ENCODE data around the gene HS2ST1. TPM values are rescaled to one million over a fixed set of nuclear protein-coding genes. Genes with fewer than 3 reads are reported as not detected.
A peak's percentile ranks its signal among the peaks of the same experiment; 100 is the strongest.

HS2ST1 gene
- total RNA-seq, 1 experiment from 2014 or later, result 45.0 TPM

DNA sequence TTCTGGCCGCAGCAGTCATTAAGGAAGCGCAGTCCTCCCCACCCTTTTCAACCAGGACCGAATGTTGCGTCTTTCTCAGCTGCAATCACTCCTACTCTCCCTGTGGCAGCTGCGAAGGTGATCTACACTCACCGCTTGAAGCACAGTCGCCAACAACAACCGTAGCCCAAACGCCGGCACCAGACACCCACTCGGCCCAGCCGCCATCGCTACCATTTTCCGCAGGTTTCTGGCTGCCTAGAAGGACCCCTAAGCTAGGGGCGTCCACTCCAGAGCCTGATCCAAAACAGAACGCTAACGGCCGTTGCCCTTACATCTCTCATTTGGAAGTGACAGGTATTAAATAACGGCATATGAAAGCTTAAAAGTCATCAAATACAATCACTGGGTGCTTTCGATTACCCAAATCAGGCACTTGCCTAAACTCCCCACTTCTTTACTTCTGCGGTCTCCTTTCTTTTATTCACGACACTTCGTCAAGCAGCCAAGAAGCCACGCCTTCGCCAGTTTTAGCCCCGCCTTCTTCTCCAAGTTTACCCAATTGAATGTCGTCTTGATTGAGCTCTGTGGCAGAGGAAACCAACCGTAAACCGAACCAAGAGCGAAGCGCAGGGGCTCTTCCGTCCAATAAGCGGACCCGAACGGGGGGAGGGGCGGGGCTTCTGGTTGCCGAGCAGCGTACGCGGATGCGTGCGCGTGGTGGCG is 387 bp upstream of the HS2ST1 start, which contains the start of gene SELENOF:
TSS of gene SELENOF (minus strand) at position 231 of the 705 bp plus-strand sequence. CDS start at position 216, 15 bp downstream.
- Histone ChIP-seq H3K27ac (peak within 1 kb of the TSS; percentile 96), H3K27me3 (no peaks in the 10 kb centered on the region), H3K36me3 (peaks cover 5% of the 10 kb centered on the region), H3K4me3 (peak within 1 kb of the TSS; percentile 96), H3K4me1 (no peaks in the 10 kb centered on the region; the same call in 1 of the 2 replicates), H3K9me3 (replicated peaks) (no peaks in the 10 kb centered on the region)
- DNase-seq, result peak; percentile 99 to 100

DNA sequence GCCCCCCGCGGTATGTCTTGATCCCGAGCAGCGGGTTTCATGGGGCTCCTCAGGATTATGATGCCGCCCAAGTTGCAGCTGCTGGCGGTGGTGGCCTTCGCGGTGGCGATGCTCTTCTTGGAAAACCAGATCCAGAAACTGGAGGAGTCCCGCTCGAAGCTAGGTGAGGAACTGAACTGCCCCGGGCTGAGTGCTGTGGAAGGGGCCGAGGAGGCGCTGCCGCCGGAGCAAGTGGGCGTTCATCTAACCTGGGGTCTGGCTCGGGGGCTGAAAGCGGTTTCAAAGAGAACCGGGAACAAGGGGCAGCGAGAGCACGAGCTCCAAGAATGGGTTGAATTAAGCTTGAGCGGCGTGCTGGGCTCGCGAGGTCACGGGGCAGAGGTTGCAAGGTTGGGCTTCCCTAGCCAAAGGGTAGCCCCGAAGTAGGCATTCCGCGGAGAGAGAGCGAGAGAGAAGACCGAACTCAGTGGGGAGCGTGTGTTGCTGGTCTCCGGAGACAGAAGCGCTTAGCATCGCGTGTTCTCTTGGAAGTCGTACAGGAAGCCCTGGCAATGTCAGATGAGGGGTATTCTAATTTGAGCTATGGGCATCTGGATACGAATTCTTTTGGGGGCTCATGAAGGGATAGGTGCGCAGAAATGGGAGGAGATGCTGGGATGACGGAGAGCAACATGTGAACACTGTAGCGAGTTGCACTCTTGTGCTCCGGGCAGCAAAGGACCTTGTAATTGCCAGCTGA is 732 bp downstream of the HS2ST1 start:
- Histone ChIP-seq H3K4me1 (no peaks in the 10 kb centered on the region; the same call in 1 of the 2 replicates), H3K27me3 (no peaks in the 10 kb centered on the region), H3K9me3 (replicated peaks) (no peaks in the 10 kb centered on the region), H3K36me3 (no peaks in the 10 kb centered on the region), H3K4me3 (peak overlapping the region; percentile 96), H3K27ac (peak overlapping the region; percentile 89)
- peak; percentile 51 to 72 for DNase-seq

DNA sequence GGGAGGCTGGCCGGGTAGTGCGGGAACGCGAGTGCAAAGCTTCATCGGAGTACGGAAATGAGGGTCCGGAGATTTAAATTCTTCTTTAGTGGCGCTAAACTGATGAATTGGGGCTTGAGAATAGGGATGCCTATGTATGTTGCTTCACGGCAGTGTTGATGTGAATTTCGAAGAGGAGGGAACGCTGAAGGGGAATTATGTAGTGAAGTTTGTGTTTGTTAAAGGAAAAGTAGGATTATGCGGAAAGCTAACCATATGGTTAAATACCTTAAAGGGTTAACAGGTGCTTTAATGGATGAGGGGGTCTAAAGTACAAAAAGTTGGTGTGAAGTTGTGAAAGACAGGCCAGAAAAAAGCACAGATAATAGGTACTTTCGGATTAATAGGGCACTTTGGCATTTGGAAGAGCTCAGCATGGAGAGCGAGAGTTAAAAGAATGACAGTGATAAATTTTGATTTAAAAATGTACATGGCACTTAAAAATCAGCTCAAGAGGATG is 1.4 kb downstream of the HS2ST1 start:
- Histone ChIP-seq H3K4me3 (peak overlapping the region; percentile 96), H3K9me3 (replicated peaks) (no peaks in the 10 kb centered on the region), H3K36me3 (no peaks in the 10 kb centered on the region), H3K27me3 (no peaks in the 10 kb centered on the region), H3K4me1 (no peaks in the 10 kb centered on the region; the same call in 1 of the 2 replicates), H3K27ac (peak overlapping the region; percentile 89)
- DNase-seq, result no peak

DNA sequence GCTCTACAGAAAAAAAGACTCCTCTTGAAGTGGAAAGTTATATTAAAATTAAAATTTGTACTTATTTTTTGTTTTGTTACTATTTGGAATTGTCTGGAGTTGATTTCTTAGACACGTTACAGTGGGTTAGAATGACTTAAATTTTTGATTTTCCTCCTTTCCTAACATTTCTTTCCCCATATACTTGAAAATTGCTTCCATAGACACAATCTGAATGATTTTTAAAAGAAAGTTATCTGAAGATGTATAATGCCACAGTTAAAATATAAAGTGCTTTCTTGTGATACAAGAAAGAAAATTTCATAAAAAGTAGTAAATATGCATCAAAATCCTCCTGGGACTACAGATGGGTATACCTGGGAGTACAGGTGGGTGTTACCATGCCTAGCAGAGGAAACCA is 2.3 kb downstream of the HS2ST1 start:
- H3K9me3 ChIP-seq (replicated peaks), result no peaks in the 10 kb centered on the region
- no peaks in the 10 kb centered on the region; the same call in 1 of the 2 replicates for H3K4me1 ChIP-seq
- peak overlapping the region; percentile 96; the same call in 1 of the 2 replicates for H3K4me3 ChIP-seq
- no peaks in the 10 kb centered on the region for H3K27me3 ChIP-seq
- no peak overlapping the region for H3K27ac ChIP-seq
- no peak for DNase-seq
- no peaks in the 10 kb centered on the region for H3K36me3 ChIP-seq

DNA sequence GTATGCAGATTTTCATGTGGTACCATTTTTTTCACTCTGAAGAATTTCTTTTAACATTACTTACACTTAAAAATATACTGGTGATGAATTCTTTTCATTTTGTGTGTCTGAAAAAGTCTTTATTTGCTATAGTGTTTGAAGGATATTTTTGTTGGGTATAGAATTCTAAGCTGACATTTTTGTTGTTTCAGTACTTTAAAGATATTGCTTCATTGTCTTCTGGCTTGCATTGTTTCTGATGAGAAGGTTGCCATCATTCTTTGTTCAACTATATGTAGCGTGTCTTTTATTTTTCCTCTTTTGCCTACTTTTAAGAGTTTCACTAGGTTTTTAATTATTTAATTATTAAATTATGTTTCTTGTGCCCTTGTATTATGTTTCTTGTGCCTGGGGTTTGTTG is 8.0 kb downstream of the HS2ST1 start:
- H3K4me3 ChIP-seq, result no peak overlapping the region
- H3K9me3 ChIP-seq (replicated peaks), result peaks cover 9% of the 10 kb centered on the region
- no peak for DNase-seq
- H3K27ac ChIP-seq, result no peak overlapping the region
- H3K36me3 ChIP-seq, result no peaks in the 10 kb centered on the region
- H3K27me3 ChIP-seq, result no peaks in the 10 kb centered on the region
- H3K4me1 ChIP-seq, result no peaks in the 10 kb centered on the region

DNA sequence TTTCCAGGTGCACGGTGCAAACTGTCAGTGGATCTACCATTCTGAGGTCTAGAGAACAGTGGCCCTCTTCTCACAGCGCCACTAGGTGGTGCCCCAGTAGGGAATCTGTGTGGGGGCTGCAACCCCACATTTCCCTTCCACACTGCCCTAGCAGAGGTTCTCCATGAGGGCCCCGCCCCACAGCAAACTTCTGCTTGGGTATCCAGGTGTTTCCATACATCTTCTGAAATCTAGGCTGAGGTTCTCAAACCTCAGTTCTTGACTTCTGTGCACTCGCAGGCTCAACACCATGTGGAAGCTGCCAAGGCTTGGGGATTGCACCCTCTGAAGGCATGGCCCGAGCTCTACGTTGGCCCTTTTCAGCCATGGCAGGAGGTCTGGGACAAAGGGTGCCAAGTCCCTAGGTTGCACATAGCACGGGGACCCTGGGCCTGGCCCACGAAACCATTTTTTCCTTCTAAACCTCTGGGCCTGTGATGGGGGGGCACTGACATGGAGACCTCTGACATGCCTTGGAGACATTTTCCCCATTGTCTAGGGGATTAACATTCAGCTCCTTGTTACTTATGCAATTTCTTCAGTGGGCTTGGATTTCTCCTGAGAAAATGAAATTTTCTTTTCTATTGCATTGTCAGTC is 10.0 kb downstream of the HS2ST1 start:
- Histone ChIP-seq H3K9me3 (replicated peaks) (peaks cover 9% of the 10 kb centered on the region), H3K27me3 (no peaks in the 10 kb centered on the region), H3K27ac (no peak overlapping the region), H3K4me3 (no peak overlapping the region), H3K4me1 (no peaks in the 10 kb centered on the region), H3K36me3 (no peaks in the 10 kb centered on the region)
- no peak for DNase-seq

DNA sequence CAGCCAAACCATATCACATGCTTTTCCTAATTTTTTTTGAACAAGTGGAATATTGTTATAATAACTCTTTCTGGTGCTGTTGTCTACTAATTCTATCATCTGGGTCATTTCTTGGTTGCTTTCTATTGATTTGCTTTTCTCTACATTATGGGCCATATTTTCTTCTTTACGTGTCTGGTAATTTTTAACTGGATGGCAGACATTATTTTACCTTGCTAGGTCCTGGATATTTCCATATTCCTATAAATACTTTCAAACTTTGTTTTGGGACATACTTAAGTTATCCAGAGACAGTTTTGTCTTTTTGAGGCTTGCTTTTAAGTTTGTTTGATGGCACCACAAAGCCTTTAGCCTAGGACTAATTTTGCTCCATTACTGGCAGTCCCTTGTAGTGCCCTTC is 11.3 kb downstream of the HS2ST1 start:
- no peaks in the 10 kb centered on the region for H3K27me3 ChIP-seq
- H3K4me1 ChIP-seq, result no peaks in the 10 kb centered on the region
- DNase-seq, result no peak
- no peak overlapping the region for H3K4me3 ChIP-seq
- peaks cover 9% of the 10 kb centered on the region for H3K9me3 ChIP-seq (replicated peaks)
- H3K36me3 ChIP-seq, result no peaks in the 10 kb centered on the region
- no peak overlapping the region for H3K27ac ChIP-seq

DNA sequence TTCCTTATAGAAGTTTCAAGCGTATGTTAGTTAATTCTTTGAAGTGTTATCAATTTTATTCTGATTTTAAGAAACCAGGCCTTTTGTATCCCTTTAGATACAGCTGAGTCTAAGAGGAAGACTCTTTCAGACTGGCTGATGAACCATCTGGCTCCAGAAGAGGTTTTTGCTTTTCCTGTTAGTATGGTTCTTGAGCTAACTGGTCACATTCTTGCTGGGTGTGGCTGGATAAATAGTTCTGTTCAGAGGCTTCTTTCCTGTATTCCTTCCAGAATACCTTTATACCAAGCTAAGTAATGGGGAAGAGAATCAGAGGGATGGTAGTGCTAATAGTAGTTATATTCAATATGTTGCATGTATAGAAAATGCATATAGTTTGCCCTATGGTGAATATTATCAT is 12.4 kb downstream of the HS2ST1 start:
- Histone ChIP-seq H3K4me1 (no peaks in the 10 kb centered on the region), H3K27me3 (no peaks in the 10 kb centered on the region), H3K36me3 (no peaks in the 10 kb centered on the region), H3K4me3 (no peak overlapping the region), H3K9me3 (replicated peaks) (peaks cover 9% of the 10 kb centered on the region), H3K27ac (no peak overlapping the region)
- DNase-seq, result no peak

DNA sequence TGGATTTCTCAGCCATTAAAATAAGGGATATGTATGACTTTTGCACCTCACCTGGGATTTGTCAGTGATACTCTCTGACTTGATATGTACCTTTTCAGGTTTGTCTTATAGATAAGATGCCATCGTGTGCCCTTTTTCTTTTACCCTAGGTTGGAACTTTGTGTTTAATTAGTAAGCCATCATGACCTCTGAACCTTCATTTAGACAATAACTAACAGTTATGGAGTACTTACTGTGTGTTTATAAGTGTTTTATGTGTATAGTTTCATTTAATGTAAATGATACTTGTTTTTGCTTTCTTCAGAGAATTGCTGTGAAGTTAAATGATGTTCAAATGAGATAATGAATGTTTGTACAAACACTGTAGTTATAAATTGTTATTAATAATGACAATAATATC is 14.4 kb downstream of the HS2ST1 start:
- Histone ChIP-seq H3K36me3 (no peaks in the 10 kb centered on the region), H3K27ac (no peak overlapping the region), H3K4me3 (no peak overlapping the region), H3K4me1 (no peaks in the 10 kb centered on the region), H3K27me3 (no peaks in the 10 kb centered on the region), H3K9me3 (replicated peaks) (no peaks in the 10 kb centered on the region; the same call in 1 of the 2 replicates)
- DNase-seq, result no peak

DNA sequence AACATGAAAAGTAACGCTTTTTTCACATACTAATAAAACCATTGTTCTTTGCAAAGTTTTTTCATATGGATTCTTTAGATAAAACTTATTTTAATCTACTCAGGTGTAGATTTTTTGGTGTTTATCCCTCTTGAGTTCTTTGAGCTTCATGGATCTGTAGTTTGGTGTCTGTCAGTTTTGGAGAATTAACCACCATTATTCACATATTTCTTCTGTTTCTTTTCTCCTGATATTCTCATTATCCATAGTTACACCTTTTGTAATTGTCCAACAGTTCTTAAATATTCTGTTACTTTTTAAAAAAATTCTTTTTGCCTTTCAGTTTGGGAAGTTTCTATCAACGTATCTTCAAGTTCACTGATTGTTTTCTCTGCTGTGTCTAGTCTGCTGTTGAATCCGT is 18.6 kb downstream of the HS2ST1 start:
- no peaks in the 10 kb centered on the region for H3K9me3 ChIP-seq (replicated peaks)
- H3K27ac ChIP-seq, result no peak overlapping the region
- H3K4me1 ChIP-seq, result no peaks in the 10 kb centered on the region
- no peaks in the 10 kb centered on the region for H3K27me3 ChIP-seq
- H3K4me3 ChIP-seq, result no peak overlapping the region
- no peaks in the 10 kb centered on the region for H3K36me3 ChIP-seq
- DNase-seq, result no peak

DNA sequence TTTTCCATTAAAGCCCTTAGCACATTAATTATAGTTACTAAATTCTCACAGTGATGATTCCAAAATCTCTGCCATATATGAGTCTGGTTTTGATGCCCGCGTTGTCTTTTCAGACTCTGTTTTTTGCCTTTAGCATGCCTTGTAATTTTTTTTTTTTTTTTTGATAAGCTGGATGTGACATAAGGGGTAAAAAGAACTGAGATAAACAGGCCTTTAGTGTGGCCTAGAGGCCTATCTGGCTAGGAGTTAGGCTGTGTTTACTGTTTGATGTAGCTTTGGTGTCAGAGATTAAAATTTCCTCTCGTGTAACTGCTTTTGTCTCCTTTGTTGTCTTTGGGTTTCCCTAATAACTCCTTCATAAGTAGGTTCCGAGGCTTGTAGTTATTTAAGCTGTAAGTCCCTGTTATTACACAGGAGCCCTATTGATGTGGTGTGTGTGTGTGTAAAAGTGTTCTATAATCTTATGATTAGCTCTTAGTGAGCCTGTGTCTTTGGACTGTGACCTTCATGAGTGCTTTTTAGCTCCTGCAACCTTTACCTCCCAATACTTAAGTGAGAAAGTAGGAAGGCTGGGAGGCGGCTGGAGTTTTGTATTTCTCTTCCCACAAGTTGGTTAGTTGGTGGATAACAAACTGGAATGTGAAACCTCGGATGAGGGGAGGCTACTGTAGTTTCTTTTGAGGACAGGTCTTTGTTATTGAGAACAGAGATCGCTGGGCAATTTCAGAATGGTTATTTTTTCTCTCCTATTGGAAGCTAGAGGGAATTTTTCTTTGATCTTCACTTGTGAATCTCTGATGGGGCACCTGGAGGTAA is 19.3 kb downstream of the HS2ST1 start:
- peak overlapping the region; percentile 23 for H3K4me3 ChIP-seq
- peak; percentile 6 to 33 for DNase-seq
- H3K36me3 ChIP-seq, result no peaks in the 10 kb centered on the region

DNA sequence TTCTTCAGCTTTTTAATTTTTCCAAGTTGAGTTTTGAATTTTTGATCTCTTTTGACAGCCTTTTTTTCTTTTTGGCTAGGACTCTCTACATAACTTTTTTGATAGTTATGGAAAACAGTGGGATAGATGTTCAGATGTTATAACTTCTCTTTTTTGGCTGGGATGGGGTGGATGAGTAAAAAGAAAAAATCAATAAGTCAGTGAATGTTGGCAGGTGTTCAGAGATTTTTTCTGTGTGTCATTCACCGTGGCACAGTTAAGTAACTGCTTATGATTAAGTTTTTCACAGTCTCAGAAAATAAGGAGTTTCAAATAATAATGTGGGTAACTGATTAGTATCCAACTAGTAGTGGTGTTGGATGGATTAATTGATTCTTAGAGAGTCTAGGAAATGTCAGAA is 24.0 kb downstream of the HS2ST1 start:
- Histone ChIP-seq H3K27me3 (no peaks in the 10 kb centered on the region), H3K4me1 (no peaks in the 10 kb centered on the region), H3K36me3 (no peaks in the 10 kb centered on the region), H3K4me3 (no peak overlapping the region), H3K27ac (no peak overlapping the region), H3K9me3 (replicated peaks) (no peaks in the 10 kb centered on the region)
- DNase-seq, result no peak

More for the DNA sequence above, 19.3 kb downstream of the HS2ST1 start:
- no peaks in the 10 kb centered on the region for H3K4me1 ChIP-seq
- H3K27me3 ChIP-seq, result no peaks in the 10 kb centered on the region
- H3K27ac ChIP-seq, result no peak overlapping the region
- no peaks in the 10 kb centered on the region for H3K9me3 ChIP-seq (replicated peaks)

DNA sequence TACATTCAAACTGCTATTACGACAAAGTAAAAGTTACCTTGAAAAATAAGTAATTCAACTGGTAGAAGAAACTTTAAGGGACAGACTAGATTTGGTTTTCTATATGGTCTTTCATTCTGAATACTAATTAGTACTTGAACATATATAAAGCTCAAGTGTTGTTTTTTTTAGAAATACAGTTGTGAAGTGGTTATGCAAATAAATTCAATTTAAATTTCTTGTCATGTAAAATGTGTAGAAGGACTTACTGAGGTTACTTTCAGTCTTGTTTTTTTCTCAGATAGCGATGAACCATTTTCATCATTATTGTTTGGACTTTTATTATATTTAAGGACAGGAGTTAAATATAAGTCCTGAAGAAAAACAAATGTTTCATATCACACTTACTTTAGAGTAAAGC is 24.4 kb downstream of the HS2ST1 start:
- Histone ChIP-seq H3K4me1 (no peaks in the 10 kb centered on the region), H3K27me3 (no peaks in the 10 kb centered on the region), H3K4me3 (no peak overlapping the region), H3K27ac (no peak overlapping the region), H3K36me3 (no peaks in the 10 kb centered on the region), H3K9me3 (replicated peaks) (no peaks in the 10 kb centered on the region)
- DNase-seq, result no peak

DNA sequence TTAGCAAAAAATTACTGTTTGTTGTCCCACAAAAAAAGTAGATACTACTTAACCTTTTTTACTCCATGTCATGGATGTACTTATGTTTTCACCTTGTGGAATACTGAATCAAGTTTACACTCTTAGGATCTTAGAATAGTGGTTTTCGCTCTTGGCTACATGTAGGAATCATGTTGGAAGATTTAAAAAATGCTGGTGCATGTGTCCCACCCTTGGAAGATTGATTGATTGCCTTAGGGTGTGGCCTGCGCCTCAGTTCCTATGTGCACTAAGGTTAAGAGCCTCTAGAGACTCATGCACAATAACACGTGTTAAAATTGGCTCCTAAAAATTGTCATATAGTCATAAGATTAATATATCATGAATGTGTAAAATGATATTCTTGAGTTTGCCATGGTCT is 25.0 kb downstream of the HS2ST1 start:
- Histone ChIP-seq H3K27ac (no peak overlapping the region), H3K4me3 (no peak overlapping the region)

More for the DNA sequence above, 25.0 kb downstream of the HS2ST1 start:
- Histone ChIP-seq H3K27me3 (no peaks in the 10 kb centered on the region), H3K9me3 (replicated peaks) (no peaks in the 10 kb centered on the region), H3K36me3 (no peaks in the 10 kb centered on the region), H3K4me1 (no peaks in the 10 kb centered on the region)
- no peak for DNase-seq
